DOHH2 (cell line): Measurements from ENCODE around the gene SYNE1.

Experiments used
- H3F3A ChIP-seq: fragments of 200-600 bp; sonication (generic), shearing (Covaris generic); 2 replicates; pipeline ENCODE4 v1.6.0; 2016; ENCODE audit warnings: antibody characterized with exemption, mild to moderate bottlenecking; ENCODE audit not compliant: control insufficient read depth, insufficient read depth
- H3K27ac ChIP-seq: fragments of 200-600 bp; sonication (generic); 2 replicates; pipeline ENCODE4 v1.5.1; 2014; ENCODE audit warnings: low read depth, mild to moderate bottlenecking, low read length, moderate library complexity
- H3K27me3 ChIP-seq: fragments of 200-600 bp; sonication (generic); 2 replicates; pipeline ENCODE4 v1.6.1; 2014; ENCODE audit warnings: mild to moderate bottlenecking, low read length, mixed read lengths; ENCODE audit not compliant: control insufficient read depth
- H3K36me3 ChIP-seq: fragments of 200-600 bp; sonication (generic); 2 replicates; pipeline ENCODE4 v1.6.1; 2014; ENCODE audit warnings: mild to moderate bottlenecking, low read length, moderate library complexity, mixed read lengths; ENCODE audit not compliant: control insufficient read depth
- H3K4me1 ChIP-seq: fragments of 200-600 bp; sonication (generic); 2 replicates; pipeline ENCODE4 v1.6.1; 2014; ENCODE audit warnings: mild to moderate bottlenecking, low read length, mixed read lengths; ENCODE audit not compliant: control insufficient read depth
- H3K4me2 ChIP-seq: fragments of 200-600 bp; sonication (generic); 2 replicates; pipeline ENCODE4 v1.6.0; 2014; ENCODE audit warnings: mild to moderate bottlenecking, low read length, moderate library complexity
- H3K4me3 ChIP-seq: fragments of 200-600 bp; sonication (generic); 2 replicates; pipeline ENCODE4 v1.5.1; 2014; ENCODE audit warnings: mild to moderate bottlenecking, low read length, mixed read lengths
- H3K79me2 ChIP-seq: fragments of 200-600 bp; sonication (generic); 2 replicates; pipeline ENCODE4 v1.6.1; 2014; ENCODE audit warnings: mild to moderate bottlenecking, low read length, mixed read lengths; ENCODE audit not compliant: control insufficient read depth
- H3K9me2 ChIP-seq: fragments of 200-600 bp; sonication (generic); replicated peaks from 2 replicates; pipeline ENCODE4 v1.6.1; 2014; ENCODE audit warnings: mild to moderate bottlenecking, low read length, mixed read lengths; ENCODE audit not compliant: control insufficient read depth
- H3K9me3 ChIP-seq: fragments of 200-600 bp; sonication (generic); 2 replicates; pipeline ENCODE4 v1.6.1; 2014; ENCODE audit warnings: antibody characterized with exemption, low read length, mixed read lengths; ENCODE audit not compliant: control insufficient read depth, insufficient read depth
- H4K20me1 ChIP-seq: fragments of 200-600 bp; sonication (generic); 2 replicates; pipeline ENCODE4 v1.6.0; 2014; ENCODE audit warnings: low read depth, mild to moderate bottlenecking, antibody characterized with exemption, low read length, moderate library complexity; ENCODE audit not compliant: control insufficient read depth, insufficient read depth
- EZH2phosphoT487 ChIP-seq: fragments of 200-600 bp; sonication (generic); IDR thresholded peaks from 2 replicates; pipeline ENCODE4 v1.6.1; 2017; ENCODE audit warnings: borderline replicate concordance, mild to moderate bottlenecking, antibody characterized with exemption, low read length, moderate library complexity, mixed read lengths
- TF ChIP-seq, protein P1 (sequence below): fragments of 200-600 bp; sonication (generic); IDR thresholded peaks from one replicate; pipeline ENCODE4 v1.5.1; 2014; ENCODE audit warnings: antibody characterized with exemption, mild to moderate bottlenecking, low read depth, low read length; ENCODE audit not compliant: poor library complexity, severe bottlenecking

The SYNE1 gene

DNA sequence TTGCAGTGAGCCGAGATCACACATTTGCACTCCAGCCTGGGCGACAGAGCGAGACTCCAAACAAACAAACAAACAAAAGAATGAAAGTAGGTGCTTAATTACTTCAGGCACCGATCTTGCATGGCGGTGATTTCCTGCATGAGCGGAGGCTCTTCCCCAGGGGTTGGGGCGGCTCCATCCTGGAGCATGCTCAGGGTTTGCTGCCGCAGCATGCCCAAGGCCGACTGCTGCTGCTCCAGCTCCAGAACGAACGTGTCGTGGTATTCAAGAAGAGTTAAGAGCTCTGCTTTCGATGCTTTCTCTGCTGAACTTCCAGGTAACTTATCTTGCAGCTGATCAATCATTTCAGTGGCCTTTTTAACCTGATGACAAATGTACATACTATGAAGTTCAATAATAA, 313.8 kb downstream of the SYNE1 start:
- Histone ChIP-seq H3K4me3 (no peak overlapping the region), H3K9me2 (no peaks in the 10 kb centered on the region), H3F3A (no peaks in the 10 kb centered on the region), H3K36me3 (no peaks in the 10 kb centered on the region), H3K27me3 (no peaks in the 10 kb centered on the region), H3K27ac (no peak overlapping the region), H3K4me2 (no peak overlapping the region), H3K4me1 (no peaks in the 10 kb centered on the region), H4K20me1 (no peaks in the 10 kb centered on the region), H3K9me3 (no peaks in the 10 kb centered on the region), H3K79me2 (no peaks in the 10 kb centered on the region)
- no peak for TF ChIP-seq EZH2phosphoT487
- TF ChIP-seq, protein P1, sequence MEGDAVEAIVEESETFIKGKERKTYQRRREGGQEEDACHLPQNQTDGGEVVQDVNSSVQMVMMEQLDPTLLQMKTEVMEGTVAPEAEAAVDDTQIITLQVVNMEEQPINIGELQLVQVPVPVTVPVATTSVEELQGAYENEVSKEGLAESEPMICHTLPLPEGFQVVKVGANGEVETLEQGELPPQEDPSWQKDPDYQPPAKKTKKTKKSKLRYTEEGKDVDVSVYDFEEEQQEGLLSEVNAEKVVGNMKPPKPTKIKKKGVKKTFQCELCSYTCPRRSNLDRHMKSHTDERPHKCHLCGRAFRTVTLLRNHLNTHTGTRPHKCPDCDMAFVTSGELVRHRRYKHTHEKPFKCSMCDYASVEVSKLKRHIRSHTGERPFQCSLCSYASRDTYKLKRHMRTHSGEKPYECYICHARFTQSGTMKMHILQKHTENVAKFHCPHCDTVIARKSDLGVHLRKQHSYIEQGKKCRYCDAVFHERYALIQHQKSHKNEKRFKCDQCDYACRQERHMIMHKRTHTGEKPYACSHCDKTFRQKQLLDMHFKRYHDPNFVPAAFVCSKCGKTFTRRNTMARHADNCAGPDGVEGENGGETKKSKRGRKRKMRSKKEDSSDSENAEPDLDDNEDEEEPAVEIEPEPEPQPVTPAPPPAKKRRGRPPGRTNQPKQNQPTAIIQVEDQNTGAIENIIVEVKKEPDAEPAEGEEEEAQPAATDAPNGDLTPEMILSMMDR, result no peak

DNA sequence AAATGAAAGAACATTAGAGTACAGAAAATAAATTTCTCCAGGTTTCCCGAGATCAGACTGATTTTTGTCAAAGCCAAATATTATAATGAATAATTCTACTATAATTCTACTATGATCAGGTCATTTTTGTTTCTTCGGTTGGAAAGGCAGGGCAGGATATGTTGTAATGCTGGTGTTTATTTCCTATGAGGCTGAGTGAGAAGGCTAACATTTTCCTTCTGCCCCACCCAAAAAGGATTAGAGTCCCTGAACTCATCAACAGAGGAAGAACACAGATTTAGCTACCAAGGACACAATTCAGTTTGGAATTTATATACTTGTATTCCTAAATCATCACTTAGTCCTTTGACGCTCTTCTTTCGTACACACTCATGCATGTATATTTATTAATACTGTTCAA, 318.9 kb downstream of the SYNE1 start:
- peaks cover 20% of the 10 kb centered on the region for H3K4me1 ChIP-seq
- H3K36me3 ChIP-seq, result no peaks in the 10 kb centered on the region
- no peak overlapping the region for H3K4me3 ChIP-seq
- no peaks in the 10 kb centered on the region for H3K9me3 ChIP-seq
- H3K9me2 ChIP-seq, result no peaks in the 10 kb centered on the region
- H3F3A ChIP-seq, result no peaks in the 10 kb centered on the region
- H3K27ac ChIP-seq, result no peak overlapping the region
- H3K27me3 ChIP-seq, result no peaks in the 10 kb centered on the region
- H3K4me2 ChIP-seq, result no peak overlapping the region
- H4K20me1 ChIP-seq, result no peaks in the 10 kb centered on the region
- no peak for TF ChIP-seq EZH2phosphoT487
- TF ChIP-seq, protein P1, result no peak
- H3K79me2 ChIP-seq, result no peaks in the 10 kb centered on the region

DNA sequence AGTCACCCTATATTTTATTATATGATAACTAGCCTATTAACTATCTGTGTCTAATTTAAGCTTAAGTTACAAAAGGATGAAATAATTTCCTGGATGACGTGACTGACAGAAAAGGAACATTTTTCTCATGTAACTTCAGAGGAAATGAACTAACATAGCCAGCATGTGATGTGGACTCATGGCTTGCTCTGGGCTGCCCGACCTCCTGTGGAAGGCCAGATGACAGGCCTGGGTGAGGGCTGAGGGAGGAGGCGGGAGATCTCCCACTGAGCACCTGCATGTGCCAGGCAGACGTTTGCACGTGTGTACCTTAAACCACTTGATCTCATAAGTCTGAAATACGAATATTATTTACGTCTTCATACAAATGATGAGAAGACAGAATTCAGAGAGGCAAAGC, 321.1 kb downstream of the SYNE1 start:
- 0 out of 2 replicates have a peak overlapping the region, but pooled peaks have one; percentile 34 for H3K27ac ChIP-seq
- no peak for TF ChIP-seq EZH2phosphoT487
- TF ChIP-seq, protein P1, result no peak
- H3F3A ChIP-seq, result no peaks in the 10 kb centered on the region
- no peaks in the 10 kb centered on the region for H3K9me2 ChIP-seq
- no peak overlapping the region for H3K4me3 ChIP-seq
- no peaks in the 10 kb centered on the region for H4K20me1 ChIP-seq
- H3K4me1 ChIP-seq, result peaks cover 20% of the 10 kb centered on the region
- H3K27me3 ChIP-seq, result no peaks in the 10 kb centered on the region
- no peaks in the 10 kb centered on the region for H3K79me2 ChIP-seq
- no peaks in the 10 kb centered on the region for H3K9me3 ChIP-seq
- no peaks in the 10 kb centered on the region for H3K36me3 ChIP-seq
- peak overlapping the region; percentile 64 for H3K4me2 ChIP-seq

DNA sequence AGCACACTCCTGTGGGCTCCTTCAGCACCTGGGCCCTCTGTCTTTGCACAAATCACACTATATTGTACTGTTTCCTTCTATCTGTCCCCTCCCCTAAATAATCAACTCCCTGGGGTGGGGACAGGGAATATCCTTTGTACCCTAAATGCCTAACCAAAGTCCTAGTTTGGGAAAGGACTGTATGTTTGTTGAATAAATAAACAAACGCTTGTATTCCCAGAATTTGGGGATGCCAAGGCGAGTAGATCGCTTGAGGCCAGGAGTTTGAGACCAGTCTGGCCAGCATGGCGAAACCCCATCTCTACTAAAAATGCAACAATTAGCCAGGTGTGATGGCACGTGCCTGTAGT, 322.7 kb downstream of the SYNE1 start:
- H3K27ac ChIP-seq, result no peak overlapping the region

More for the DNA sequence above, 322.7 kb downstream of the SYNE1 start:
- Histone ChIP-seq H3K79me2 (no peaks in the 10 kb centered on the region), H3K9me3 (no peaks in the 10 kb centered on the region), H3K27me3 (no peaks in the 10 kb centered on the region), H4K20me1 (no peaks in the 10 kb centered on the region), H3K9me2 (no peaks in the 10 kb centered on the region), H3K4me2 (no peak overlapping the region), H3F3A (no peaks in the 10 kb centered on the region), H3K4me3 (no peak overlapping the region), H3K4me1 (peaks cover 27% of the 10 kb centered on the region), H3K36me3 (no peaks in the 10 kb centered on the region)
- TF ChIP-seq, protein P1, result no peak
- TF ChIP-seq EZH2phosphoT487, result no peak
